HUES64 (cell line): ENCODE results near the gene HLX.
A peak's percentile ranks its signal among the peaks of the same experiment; 100 is the strongest.

Experiments
- H3K27ac ChIP-seq: 2 replicates; pipeline ENCODE4 v1.7.0; 2013; ENCODE audit warnings: low read depth, low read length, inconsistent platforms
- H3K27me3 ChIP-seq: 2 replicates; pipeline ENCODE4 v1.6.1; 2013; ENCODE audit warnings: mild to moderate bottlenecking, low read length; ENCODE audit not compliant: insufficient read depth
- H3K36me3 ChIP-seq: 2 replicates; pipeline ENCODE4 v1.6.1; 2013; ENCODE audit warnings: mild to moderate bottlenecking, low read length; ENCODE audit not compliant: insufficient read depth
- H3K4me1 ChIP-seq: 2 replicates; pipeline ENCODE4 v1.6.1; 2013; ENCODE audit warnings: mild to moderate bottlenecking, low read length, moderate library complexity; ENCODE audit not compliant: insufficient read depth
- H3K4me3 ChIP-seq: 2 replicates; pipeline ENCODE4 v1.5.1; 2013; ENCODE audit warnings: mild to moderate bottlenecking, low read length, moderate library complexity
- H3K9ac ChIP-seq: 2 replicates; pipeline ENCODE4 v1.6.1; 2013; ENCODE audit warnings: mild to moderate bottlenecking, low read depth, low read length
- H3K9me3 ChIP-seq: 2 replicates; pipeline ENCODE4 v1.6.1; 2013; ENCODE audit warnings: low read depth, low read length; ENCODE audit not compliant: insufficient read depth
- WGBS: fragments of 150-250, 120-280 bp; methylation state at CpG from one replicate; pipeline ENCODE4 v1.1.7; 2013; ENCODE audit warnings: missing lambda C conversion rate; 5-methylcytosine and 5-hydroxymethylcytosine counted together

The HLX gene

DNA sequence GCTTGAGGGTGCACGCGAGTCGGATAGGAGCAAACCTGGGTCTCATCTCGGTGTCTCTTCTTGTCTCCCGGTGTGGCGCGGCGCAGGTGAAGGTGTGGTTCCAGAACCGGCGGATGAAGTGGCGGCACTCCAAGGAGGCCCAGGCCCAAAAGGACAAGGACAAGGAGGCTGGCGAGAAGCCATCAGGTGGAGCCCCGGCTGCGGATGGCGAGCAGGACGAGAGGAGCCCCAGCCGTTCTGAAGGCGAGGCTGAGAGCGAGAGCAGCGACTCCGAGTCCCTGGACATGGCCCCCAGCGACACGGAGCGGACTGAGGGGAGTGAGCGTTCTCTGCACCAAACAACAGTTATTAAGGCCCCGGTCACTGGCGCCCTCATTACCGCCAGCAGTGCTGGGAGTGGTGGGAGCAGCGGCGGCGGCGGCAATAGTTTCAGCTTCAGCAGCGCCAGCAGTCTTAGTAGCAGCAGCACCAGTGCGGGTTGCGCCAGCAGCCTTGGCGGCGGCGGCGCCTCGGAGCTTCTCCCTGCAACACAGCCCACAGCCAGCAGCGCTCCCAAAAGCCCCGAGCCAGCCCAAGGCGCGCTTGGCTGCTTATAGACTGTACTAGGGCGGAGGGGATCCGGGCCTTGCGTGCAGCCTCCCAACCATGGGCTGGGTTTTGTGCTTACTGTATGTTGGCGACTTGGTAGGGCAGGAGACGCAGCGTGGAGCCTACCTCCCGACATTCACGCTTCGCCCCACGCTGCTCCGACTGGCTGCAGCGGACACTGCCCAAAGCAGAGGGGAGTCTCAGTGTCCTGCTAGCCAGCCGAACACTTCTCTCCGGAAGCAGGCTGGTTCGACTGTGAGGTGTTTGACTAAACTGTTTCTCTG is 5.1 kb downstream of the HLX start:
- 3% methylated on average over 59 of the region's 59 CpGs for WGBS
- Histone ChIP-seq H3K9me3 (no peaks in the 10 kb centered on the region), H3K27ac (no peak overlapping the region), H3K9ac (no peak overlapping the region), H3K36me3 (no peaks in the 10 kb centered on the region), H3K4me3 (peak overlapping the region; percentile 43), H3K4me1 (peaks cover 15% of the 10 kb centered on the region), H3K27me3 (peaks cover 100% of the 10 kb centered on the region)

DNA sequence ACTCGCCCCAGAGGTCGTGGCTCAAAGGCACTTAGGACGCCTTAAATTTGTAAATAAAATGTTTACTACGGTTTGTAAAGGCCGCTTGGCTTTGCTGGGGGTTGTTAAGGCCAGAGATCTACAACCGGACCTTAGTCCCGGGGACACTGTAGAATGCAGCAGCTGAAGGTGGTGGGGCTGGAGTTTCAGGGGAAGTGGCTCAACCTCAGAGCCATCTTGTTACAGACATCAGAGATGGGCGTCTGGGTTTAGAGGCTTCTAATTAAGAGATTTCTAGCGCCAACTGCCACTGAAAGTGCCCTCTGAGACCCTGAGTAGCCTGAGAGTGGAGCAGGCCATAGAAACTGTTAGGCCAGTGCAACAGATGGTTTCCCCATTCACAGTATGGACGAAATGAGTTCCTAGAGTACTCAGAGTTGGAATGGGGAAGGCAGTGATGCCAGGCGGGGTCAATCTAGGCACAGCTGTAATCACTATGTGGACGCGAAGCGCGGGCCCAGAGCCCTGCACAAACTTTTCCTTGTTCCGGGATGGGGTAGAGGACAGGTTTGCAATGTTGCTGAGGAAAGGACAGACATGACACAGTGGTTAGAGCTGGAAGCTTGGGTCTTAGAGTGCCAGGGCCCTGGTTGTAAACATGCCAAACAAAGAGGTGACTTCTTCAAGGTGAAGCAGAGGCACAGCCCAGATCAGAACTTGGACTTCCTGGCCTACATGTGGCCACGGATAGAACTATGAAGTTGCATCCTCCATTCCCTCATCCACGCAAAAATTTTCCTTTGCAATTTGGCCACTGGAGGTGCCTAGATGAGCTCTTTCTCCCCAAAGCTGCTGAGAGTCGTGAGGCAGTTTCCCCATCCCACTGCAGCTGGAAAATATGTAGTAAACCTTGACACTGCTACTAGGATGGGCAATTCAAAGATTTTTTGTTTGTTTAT is 6.0 kb downstream of the HLX start:
- Histone ChIP-seq H3K4me1 (peaks cover 15% of the 10 kb centered on the region), H3K27me3 (peaks cover 100% of the 10 kb centered on the region), H3K4me3 (peak overlapping the region; percentile 43), H3K9ac (no peak overlapping the region), H3K9me3 (no peaks in the 10 kb centered on the region), H3K27ac (no peak overlapping the region), H3K36me3 (no peaks in the 10 kb centered on the region)
- 19% methylated on average over 19 of the region's 19 CpGs for WGBS

DNA sequence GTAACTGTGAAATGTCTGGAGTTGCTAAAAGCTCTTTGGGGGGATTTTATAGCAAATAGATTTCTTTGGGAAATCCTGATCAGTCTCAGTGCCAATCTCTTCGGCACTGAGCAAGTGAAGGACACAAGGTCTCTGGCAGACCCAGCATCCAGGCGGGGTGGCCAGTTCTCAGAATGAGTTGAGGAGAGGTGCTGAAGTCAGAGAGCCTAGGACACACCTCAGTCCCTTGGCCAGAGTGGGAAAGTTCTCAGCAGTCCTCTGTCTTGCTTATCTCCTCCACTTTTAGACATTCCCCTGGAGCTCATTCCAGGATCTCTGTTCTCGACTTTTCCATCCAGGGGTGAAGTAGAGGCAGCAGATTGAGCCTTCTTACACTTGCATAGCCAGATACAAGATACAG is 6.7 kb downstream of the HLX start:
- H3K4me1 ChIP-seq: peaks cover 19% of the 10 kb centered on the region
- H3K9me3 ChIP-seq: no peaks in the 10 kb centered on the region
- no peak overlapping the region for H3K9ac ChIP-seq
- no peak overlapping the region for H3K27ac ChIP-seq
- 51% methylated on average over 3 of the region's 3 CpGs for WGBS
- no peaks in the 10 kb centered on the region for H3K36me3 ChIP-seq
- H3K4me3 ChIP-seq: no peak overlapping the region
- H3K27me3 ChIP-seq: peaks cover 100% of the 10 kb centered on the region

DNA sequence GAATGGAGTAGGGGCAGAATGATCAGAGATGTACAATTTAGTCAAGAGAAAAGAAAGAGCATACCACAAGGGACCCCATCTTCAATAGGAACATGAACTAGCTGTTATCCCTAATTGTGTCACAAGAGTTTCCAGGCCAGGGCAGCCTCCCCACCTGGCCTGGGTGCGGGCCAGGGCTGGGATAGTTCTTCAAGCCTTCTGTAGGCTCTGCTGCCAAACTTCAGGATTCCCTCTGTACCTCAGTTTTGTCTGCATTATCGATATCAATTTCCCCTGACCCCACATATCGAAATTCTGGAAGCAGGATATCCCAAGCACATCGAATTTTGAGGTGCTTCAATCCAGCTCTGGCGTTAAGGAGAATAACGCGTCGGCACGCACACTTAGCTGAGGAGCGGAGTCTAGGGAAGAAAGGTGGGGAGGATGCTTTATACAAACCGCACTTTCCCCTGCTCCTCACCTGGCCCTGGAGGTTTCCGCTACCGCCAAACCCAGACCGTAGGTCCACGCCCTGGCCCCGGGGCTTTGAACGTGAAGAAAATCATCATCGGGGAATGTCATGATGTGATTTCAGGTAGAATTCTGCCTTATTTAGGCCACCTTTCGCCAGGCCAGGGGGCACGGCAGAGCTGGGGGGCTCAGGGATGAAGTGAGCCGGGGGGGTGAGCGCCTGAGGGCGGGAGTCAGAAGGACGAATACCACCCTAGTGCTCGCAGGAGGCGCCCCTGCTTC is 7.4 kb downstream of the HLX start:
- Histone ChIP-seq H3K36me3 (no peaks in the 10 kb centered on the region), H3K4me1 (peaks cover 20% of the 10 kb centered on the region), H3K9ac (no peak overlapping the region), H3K27me3 (peaks cover 100% of the 10 kb centered on the region), H3K9me3 (no peaks in the 10 kb centered on the region), H3K27ac (no peak overlapping the region), H3K4me3 (no peak overlapping the region)
- WGBS: 14% methylated on average over 26 of the region's 26 CpGs

DNA sequence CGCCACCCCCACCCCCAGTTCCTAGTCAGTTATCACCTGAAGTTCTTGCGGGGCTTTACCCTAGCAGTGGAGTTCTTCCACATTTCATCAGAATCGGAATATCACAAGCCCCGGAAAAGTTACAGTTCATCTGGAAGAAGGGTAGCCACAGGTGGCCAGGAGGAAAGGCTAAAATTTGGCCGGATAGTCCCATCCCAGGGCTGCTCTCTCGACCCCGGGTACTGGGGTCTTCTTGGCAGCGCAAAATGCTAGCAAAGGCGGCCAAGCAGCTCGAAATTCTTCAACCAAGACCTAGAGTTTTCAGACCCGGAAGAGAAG is 7.9 kb downstream of the HLX start:
- Histone ChIP-seq H3K4me1 (peaks cover 20% of the 10 kb centered on the region), H3K9me3 (no peaks in the 10 kb centered on the region; the same call in 1 of the 2 replicates), H3K27ac (no peak overlapping the region), H3K4me3 (no peak overlapping the region), H3K9ac (no peak overlapping the region), H3K27me3 (peaks cover 100% of the 10 kb centered on the region), H3K36me3 (no peaks in the 10 kb centered on the region)
- WGBS: 5% methylated on average over 11 of the region's 11 CpGs

DNA sequence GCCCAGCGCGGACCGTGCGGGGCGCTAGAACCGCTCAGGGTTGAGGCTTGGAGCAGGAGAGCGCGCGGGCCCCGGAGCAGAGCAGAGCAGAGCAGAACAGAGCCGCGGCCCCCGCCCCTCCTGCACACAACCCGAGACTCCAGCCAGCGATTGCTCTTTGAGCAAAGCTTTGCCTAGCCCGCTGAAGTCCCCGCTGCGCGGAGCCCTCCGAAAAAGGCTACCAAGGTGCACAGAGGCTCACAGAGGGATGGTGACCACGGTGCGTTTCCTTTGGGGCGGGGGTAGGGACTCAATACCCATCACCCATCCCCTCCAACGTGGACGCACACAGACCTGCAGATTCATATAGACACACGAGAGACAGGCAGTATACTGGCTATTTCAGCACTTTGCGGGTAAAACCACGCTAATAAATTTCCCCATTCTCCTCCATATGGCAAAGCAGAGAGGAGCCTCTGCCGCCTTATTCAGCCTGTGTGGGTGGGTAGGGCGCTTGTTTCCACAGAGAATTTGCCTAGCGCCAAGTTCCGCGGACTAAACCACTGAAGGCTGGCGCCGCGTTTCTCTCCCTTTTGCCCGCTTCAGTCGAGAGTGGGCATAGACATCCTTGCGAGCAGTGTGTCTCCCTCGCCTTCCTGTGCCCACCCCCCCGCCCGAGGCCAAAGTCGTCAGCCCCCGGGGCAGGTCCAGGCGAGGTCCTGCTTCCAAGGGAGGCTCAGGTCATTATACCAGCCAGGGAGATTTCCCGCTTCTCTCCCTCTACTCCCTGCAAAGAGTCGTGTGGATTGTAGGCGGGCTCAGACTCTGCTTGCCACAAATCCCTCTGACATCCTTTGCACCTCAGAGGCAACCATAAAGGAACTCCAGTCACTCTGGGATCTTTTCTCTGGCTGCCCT is 8.5 kb downstream of the HLX start:
- Histone ChIP-seq H3K9me3 (no peaks in the 10 kb centered on the region; the same call in 1 of the 2 replicates), H3K27ac (no peak overlapping the region), H3K27me3 (peaks cover 100% of the 10 kb centered on the region), H3K36me3 (no peaks in the 10 kb centered on the region), H3K9ac (no peak overlapping the region), H3K4me3 (peak overlapping the region; percentile 26), H3K4me1 (peaks cover 17% of the 10 kb centered on the region)
- WGBS: 2% methylated on average over 48 of the region's 48 CpGs

DNA sequence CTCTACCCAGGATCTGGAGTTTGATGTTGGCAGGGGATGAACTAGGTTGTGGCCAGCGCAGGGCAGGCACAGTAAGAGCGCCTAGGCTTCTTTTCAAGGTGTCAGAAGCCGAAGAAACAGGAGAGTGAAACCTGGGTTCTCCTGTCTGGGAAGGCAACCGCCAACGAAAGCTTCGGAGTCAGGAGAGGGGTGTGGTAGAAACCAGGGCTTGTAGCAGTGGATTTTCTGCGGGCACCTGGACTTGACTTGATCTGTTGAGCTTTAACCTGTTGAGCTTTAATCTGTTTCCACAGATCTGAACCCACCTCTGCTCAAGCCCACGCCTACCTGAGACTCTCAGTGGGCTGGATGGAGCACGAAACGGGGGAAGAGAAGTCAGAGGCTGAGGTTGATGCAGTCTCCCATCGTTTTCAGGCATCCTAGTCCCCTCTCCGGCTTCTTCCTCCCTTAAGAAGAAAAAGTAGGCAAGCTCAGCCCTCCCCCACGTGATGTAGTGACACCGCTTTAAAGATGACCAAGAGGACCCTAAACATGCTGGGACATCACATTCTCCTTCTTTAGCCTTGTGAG is 9.3 kb downstream of the HLX start:
- H3K9me3 ChIP-seq: no peaks in the 10 kb centered on the region; the same call in 1 of the 2 replicates
- H3K4me1 ChIP-seq: peaks cover 17% of the 10 kb centered on the region
- no peaks in the 10 kb centered on the region for H3K36me3 ChIP-seq
- H3K4me3 ChIP-seq: no peak overlapping the region
- peaks cover 100% of the 10 kb centered on the region for H3K27me3 ChIP-seq
- H3K27ac ChIP-seq: no peak overlapping the region
- 3% methylated on average over 14 of the region's 14 CpGs for WGBS
- no peak overlapping the region for H3K9ac ChIP-seq

DNA sequence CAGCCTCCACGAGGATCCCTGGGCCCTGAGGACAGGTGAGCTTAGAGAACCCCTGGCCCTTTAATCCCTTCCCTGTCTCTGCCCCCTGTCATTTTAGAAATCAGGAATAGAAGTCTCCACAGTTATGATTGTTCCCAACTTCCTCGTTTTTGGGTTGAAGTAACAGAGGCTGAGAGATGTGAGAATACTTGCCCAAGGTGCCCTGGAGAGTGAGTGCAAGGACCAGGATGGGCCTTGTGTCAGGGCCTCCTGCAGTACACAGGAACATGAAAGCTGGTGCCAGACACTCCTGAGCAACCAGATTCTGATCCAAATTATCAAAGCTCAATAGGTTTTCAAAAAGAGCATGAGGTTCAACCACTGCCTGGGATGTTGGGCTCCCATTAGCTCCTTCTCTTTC is 10.1 kb downstream of the HLX start:
- H3K27me3 ChIP-seq: peaks cover 100% of the 10 kb centered on the region
- H3K9ac ChIP-seq: no peak overlapping the region
- no peak overlapping the region for H3K27ac ChIP-seq
- H3K4me1 ChIP-seq: peaks cover 14% of the 10 kb centered on the region
- no peaks in the 10 kb centered on the region for H3K36me3 ChIP-seq
- 14% methylated on average over 2 of the region's 2 CpGs for WGBS
- H3K4me3 ChIP-seq: no peak overlapping the region
- H3K9me3 ChIP-seq: no peaks in the 10 kb centered on the region; the same call in 1 of the 2 replicates

DNA sequence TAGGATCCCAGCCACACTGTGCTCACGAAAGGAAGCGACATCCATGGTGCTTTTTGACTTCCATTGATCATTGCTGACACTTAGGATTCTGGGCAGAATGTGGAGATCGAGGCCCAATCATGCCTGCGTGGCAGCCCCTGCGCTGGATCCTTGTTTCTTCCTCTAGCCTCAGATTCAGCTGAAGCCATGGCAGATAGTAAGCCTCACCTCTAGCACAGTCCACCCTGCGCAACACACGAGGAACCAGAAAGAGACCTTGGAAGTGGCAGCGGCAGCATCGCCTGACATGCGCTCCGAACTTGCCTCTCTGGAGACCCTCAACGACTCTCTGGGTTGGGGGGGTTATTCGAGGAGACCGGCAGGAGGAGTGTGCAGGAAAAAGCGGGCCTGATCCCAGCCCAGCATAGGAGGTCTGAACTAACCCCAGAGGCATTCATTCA is 10.6 kb downstream of the HLX start:
- Histone ChIP-seq H3K9ac (no peak overlapping the region), H3K4me1 (peaks cover 12% of the 10 kb centered on the region), H3K27ac (no peak overlapping the region), H3K27me3 (peaks cover 100% of the 10 kb centered on the region), H3K4me3 (no peak overlapping the region), H3K36me3 (no peaks in the 10 kb centered on the region), H3K9me3 (no peaks in the 10 kb centered on the region; the same call in 1 of the 2 replicates)
- 27% methylated on average over 15 of the region's 15 CpGs for WGBS

DNA sequence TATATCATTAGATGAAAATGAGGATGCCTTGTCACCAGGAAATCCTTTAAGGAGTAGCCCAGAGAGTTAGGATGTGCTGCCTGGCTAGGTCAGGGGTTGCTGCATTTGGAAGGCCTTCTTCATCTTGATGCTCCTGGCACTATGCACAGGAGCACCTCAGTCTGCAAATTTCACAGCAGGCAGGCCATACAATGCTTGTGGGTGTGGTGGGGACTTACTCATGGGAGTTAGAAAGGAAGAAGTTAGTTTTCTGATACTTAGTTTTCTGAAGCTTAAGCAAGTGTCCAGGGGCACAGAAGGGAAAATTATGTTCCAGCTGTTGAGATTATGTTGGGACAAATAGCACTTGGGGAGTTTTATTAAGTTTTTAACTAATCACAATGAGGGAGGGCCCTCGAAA is 11.4 kb downstream of the HLX start:
- peaks cover 100% of the 10 kb centered on the region for H3K27me3 ChIP-seq
- no peak overlapping the region for H3K4me3 ChIP-seq
- H3K36me3 ChIP-seq: no peaks in the 10 kb centered on the region
- peaks cover 9% of the 10 kb centered on the region for H3K4me1 ChIP-seq
- H3K9me3 ChIP-seq: no peaks in the 10 kb centered on the region; the same call in 1 of the 2 replicates
- 19% methylated on average over 1 of the region's 1 CpG for WGBS
- no peak overlapping the region for H3K27ac ChIP-seq
- H3K9ac ChIP-seq: no peak overlapping the region
